NT2/D1 (cell line): Measurements from ENCODE around the gene MOGAT3.

Experiments used
- DNase-seq: peaks from one replicate; pipeline ENCODE4 v3.0.0-alpha.2; 2011; ENCODE audit warnings: low read depth, low spot score
- H3K27me3 ChIP-seq: 2 replicates; pipeline ENCODE4 v1.6.0; 2011; ENCODE audit warnings: mild to moderate bottlenecking; ENCODE audit not compliant: insufficient read length, insufficient read depth
- H3K36me3 ChIP-seq: 2 replicates; pipeline ENCODE4 v1.6.1; 2011; ENCODE audit warnings: mild to moderate bottlenecking, low read length, mixed read lengths; ENCODE audit not compliant: insufficient read depth, insufficient read length
- H3K4me1 ChIP-seq: 2 replicates; pipeline ENCODE4 v1.5.1; 2011; ENCODE audit not compliant: insufficient read depth, insufficient read length
- H3K4me3 ChIP-seq: 2 replicates; pipeline ENCODE4 v1.5.1; 2011; ENCODE audit warnings: low read depth; ENCODE audit not compliant: insufficient read length
- H3K9ac ChIP-seq: 2 replicates; pipeline ENCODE4 v1.6.0; 2011; ENCODE audit warnings: low read depth; ENCODE audit not compliant: insufficient read length
- H3K9me3 ChIP-seq: 2 replicates; pipeline ENCODE4 v1.5.1; 2011; ENCODE audit warnings: mild to moderate bottlenecking, low read length; ENCODE audit not compliant: insufficient read depth
- SUZ12 ChIP-seq: IDR thresholded peaks from 2 replicates; pipeline ENCODE4 v1.6.1; 2011; ENCODE audit not compliant: insufficient read length, insufficient read depth; ENCODE audit errors: extremely low read depth
- YY1 ChIP-seq: IDR thresholded peaks from 2 replicates; pipeline ENCODE4 v1.6.1; 2011; ENCODE audit not compliant: insufficient read length, insufficient read depth
- ZNF274 ChIP-seq: IDR thresholded peaks from 2 replicates; pipeline ENCODE4 v1.6.1; 2011; ENCODE audit warnings: mild to moderate bottlenecking, low read depth, low read length

Gene MOGAT3

GRCh38 chr7:101173752-101174244 is 27.0 kb downstream of the MOGAT3 start:
- TF ChIP-seq ZNF274 (no peak), SUZ12 (no peak), YY1 (no peak)
- DNase-seq: peak; percentile 82
- Histone ChIP-seq H3K4me3 (peak overlapping the region; percentile 34), H3K4me1 (peaks cover 22% of the 10 kb centered on the region), H3K27me3 (peaks cover 72% of the 10 kb centered on the region), H3K36me3 (no peaks in the 10 kb centered on the region), H3K9ac (no peak overlapping the region), H3K9me3 (no peaks in the 10 kb centered on the region)

- DNase-seq: no peak
- TF ChIP-seq SUZ12 (peak; percentile 82), YY1 (no peak)
- H3K9ac ChIP-seq: peak overlapping the region; percentile 61
- H3K27me3 ChIP-seq: peaks cover 76% of the 10 kb centered on the region
- H3K4me1 ChIP-seq: peaks cover 22% of the 10 kb centered on the region
- no peaks in the 10 kb centered on the region for H3K36me3 ChIP-seq
- H3K9me3 ChIP-seq: no peaks in the 10 kb centered on the region
- H3K4me3 ChIP-seq: peak overlapping the region; percentile 34
Observed at GRCh38 chr7:101172854-101173751, 27.7 kb downstream of the MOGAT3 start.

DNA sequence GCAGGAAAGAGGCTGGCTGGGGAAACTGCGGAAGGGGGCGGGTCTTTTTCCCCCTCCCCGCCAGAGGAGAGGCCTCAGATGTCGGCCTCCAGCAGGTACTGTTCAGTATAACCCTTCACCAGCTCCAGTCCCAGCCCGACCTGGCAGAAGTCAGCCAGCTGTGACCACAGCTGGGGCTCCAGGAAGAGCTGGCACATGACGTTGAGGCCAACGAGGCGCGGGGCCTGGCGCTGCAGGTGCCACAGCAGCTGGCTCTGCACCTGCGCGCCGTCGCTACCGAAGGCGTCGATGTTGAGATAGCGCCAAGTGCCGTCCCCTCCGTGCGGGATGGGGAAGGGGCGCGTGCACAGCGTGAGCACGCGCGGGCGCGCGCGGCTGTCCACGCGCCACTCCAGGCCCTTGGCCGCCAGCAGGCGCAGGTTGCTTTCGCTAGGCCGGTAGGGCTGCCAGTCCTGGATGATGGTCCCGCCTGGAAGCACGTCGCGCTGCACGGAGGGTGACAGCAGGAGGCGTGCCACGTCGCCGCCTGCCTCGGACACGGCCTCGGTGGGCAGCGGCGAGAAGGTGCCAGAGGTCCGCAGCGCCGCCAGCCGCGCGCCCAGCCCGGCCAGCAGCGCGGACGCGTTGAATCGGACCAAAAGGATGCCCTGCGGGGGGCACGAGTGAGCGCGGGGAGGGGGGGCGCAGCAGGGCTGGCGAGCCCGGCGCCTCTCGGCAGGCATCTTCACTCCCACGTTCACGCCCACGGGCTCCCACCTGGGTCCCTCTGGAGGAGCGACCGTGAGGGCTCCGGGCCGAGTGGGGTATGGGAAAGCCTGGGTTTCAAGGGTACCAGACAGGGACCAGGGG is 28.6 kb downstream of the MOGAT3 start:
- peaks cover 22% of the 10 kb centered on the region for H3K4me1 ChIP-seq
- TF ChIP-seq YY1 (no peak), SUZ12 (peak; percentile 91), ZNF274 (no peak)
- peaks cover 77% of the 10 kb centered on the region for H3K27me3 ChIP-seq
- H3K4me3 ChIP-seq: peak overlapping the region; percentile 34
- H3K9me3 ChIP-seq: no peaks in the 10 kb centered on the region
- H3K9ac ChIP-seq: peak overlapping the region; percentile 32
- H3K36me3 ChIP-seq: no peaks in the 10 kb centered on the region
- DNase-seq: no peak

DNA sequence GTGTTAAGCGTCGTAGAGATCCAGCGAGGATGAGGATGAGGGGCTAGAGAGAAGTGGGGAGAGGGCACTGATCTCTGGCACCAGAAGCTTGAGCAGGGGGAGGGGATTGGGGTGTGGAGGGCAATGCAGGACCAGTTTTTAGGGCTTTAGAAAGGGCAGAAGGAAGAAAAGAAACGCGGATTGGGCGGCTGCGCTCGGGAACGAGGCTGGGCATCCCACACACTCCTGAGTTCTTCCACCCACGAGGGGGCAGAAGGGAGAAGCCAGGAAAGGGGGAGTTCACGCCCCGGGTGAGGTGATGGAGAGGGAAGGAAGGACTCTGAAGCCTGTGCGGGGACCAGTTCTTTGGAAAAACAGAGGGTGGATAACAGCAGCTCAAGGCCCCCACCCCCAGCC is 29.4 kb downstream of the MOGAT3 start:
- TF ChIP-seq YY1: no peak
- TF ChIP-seq ZNF274: no peak
- TF ChIP-seq SUZ12: no peak
- no peak for DNase-seq
- Histone ChIP-seq H3K9me3 (no peaks in the 10 kb centered on the region), H3K4me3 (no peak overlapping the region), H3K27me3 (peaks cover 76% of the 10 kb centered on the region), H3K9ac (no peak overlapping the region), H3K36me3 (no peaks in the 10 kb centered on the region), H3K4me1 (peaks cover 22% of the 10 kb centered on the region)

DNA sequence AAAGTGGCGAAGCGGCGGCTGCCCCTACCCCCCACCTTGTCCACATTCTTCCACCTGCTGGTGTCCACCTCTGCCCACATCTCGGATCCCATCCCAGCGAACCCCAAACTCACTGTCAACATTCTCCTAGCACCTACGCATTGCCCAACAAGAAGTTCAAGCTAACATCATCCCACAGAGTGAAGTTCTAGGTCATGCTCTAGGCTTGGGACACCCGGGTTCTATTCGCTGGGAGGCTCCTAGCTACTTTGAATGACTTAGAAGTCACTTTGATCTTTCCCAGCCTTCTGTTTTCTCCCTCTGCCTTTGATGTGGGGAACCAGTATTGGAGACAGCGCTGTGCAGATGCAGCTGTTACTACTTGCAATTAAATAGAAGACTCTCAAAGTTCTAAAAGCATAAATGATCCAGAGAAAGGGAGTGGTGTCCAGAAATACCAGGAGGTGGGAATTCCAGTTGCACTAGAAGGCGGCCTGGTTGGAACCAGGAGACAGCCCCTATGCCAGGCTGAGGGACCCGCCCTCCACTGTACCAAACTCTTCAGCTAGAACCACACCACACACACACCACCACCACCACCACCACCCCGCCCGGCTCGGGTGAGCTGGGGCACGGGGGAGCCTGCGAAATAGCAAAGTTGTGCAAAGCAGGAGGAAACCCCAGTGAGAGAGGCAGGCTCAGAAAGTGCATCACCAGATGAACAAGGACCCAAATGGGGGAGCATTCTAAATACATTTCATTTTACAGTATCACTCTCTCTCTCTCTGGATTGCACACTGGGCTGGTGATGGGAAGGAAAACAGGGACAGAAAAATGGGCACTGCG is 30.0 kb downstream of the MOGAT3 start:
- Histone ChIP-seq H3K9me3 (no peaks in the 10 kb centered on the region), H3K4me3 (peak overlapping the region; percentile 29), H3K4me1 (peaks cover 22% of the 10 kb centered on the region), H3K27me3 (peaks cover 76% of the 10 kb centered on the region), H3K36me3 (no peaks in the 10 kb centered on the region), H3K9ac (peak overlapping the region; percentile 58)
- no peak for TF ChIP-seq ZNF274
- peak; percentile 62 for TF ChIP-seq SUZ12
- no peak for TF ChIP-seq YY1
- DNase-seq: no peak

DNA sequence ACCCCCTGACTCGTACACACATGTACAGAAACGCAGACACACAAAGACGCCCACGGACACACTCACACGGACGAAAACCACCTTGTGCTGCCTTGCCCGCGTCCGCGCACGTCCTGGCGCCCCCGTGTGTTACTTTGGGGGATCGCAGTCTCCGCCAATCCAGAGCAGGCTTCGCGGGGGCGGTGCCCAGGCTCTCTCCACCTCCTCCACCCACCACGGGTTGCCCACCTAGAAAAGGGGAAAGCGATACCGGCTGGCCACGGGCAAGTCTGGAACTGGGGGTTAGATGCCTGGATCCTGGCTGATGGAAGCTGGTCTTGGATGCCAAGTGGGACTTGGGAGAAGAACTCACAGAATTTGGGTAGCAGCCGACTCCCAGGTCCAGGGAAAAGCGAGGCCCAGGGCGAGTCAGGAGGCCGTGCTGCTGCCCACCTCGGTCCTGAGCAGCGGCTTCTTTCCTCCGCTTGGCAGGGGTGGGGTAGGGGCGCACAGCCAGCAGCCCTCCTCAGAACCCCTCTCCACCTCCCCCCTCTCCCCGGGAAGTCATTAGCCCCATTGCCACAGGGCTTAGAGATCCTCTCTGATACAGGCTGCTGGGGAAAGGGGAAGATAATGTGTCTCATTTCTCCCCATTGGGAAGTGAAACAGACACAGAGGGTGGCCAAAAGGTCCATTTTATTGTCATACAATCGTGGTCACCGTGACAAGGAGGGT is 30.8 kb downstream of the MOGAT3 start:
- DNase-seq: no peak
- Histone ChIP-seq H3K27me3 (peaks cover 80% of the 10 kb centered on the region), H3K4me3 (peak overlapping the region; percentile 29), H3K4me1 (peaks cover 23% of the 10 kb centered on the region), H3K36me3 (no peaks in the 10 kb centered on the region), H3K9me3 (no peaks in the 10 kb centered on the region), H3K9ac (peak overlapping the region; percentile 58)
- no peak for TF ChIP-seq SUZ12
- no peak for TF ChIP-seq ZNF274
